Activated CD4-positive, alpha-beta T cell treated with anti-CD3 and anti-CD28 coated beads, Interleukin-2, amount 10 ng/mL, durations not matched to agents 7 days and 5 days (primary cell): ENCODE data around the gene CCDC6. TPM values are rescaled to one million over a fixed set of nuclear protein-coding genes. Genes with fewer than 3 reads are reported as not detected.
"Not testable (repeated sequence)": the region's sequence is repeated elsewhere in the genome, so short reads cannot be mapped to it uniquely, and the experiment has no call there.

Source experiments
- CTCF ChIA-PET: fragments of 350-600 bp; sonication (Branson Sonifier 250); formaldehyde crosslinking; loops from one replicate; lab custom pipeline; 2021; ENCODE audit warnings: antibody characterized with exemption; lab: Charles Lee
- POLR2A ChIA-PET: fragments of 350-600 bp; sonication (Branson Sonifier 250); formaldehyde crosslinking; loops from one replicate; lab custom pipeline; 2021; ENCODE audit warnings: antibody characterized with exemption; lab: Charles Lee
- DNase-seq: peaks from one replicate; pipeline ENCODE4 v3.0.0-alpha.2; 2020
- H3K27ac Mint-ChIP-seq: one replicate; pipeline ENCODE4 v1.8.0; 2021; ENCODE audit warnings: mild to moderate bottlenecking, moderate library complexity, mixed read lengths
- H3K27me3 Mint-ChIP-seq: one replicate; pipeline ENCODE4 v1.8.0; 2021; ENCODE audit warnings: mixed read lengths
- H3K36me3 Mint-ChIP-seq: one replicate; pipeline ENCODE4 v1.8.0; 2021; ENCODE audit warnings: low read depth, mixed read lengths
- H3K4me1 Mint-ChIP-seq: one replicate; pipeline ENCODE4 v1.8.0; 2021; ENCODE audit warnings: mixed read lengths
- H3K4me3 Mint-ChIP-seq: one replicate; pipeline ENCODE4 v1.8.0; 2021; ENCODE audit warnings: mild to moderate bottlenecking, moderate library complexity, mixed read lengths
- H3K9me3 Mint-ChIP-seq: one replicate; pipeline ENCODE4 v1.8.0; 2021; ENCODE audit warnings: mixed read lengths
- total RNA-seq, 2 experiments: library from RNA; stranded (reverse); gene quantifications; one replicate each; pipeline ENCODE4 v1.2.3, GENCODE V29; 2021

Gene CCDC6
- total RNA-seq, 2 experiments from 2014 or later = 18.9 to 21.8 TPM

- DNase-seq = no peak
- no peak within 1 kb of the TSS for H3K4me3 Mint-ChIP-seq
- H3K4me1 Mint-ChIP-seq = no peaks in the 10 kb centered on the region
- H3K27me3 Mint-ChIP-seq = peaks cover 11% of the 10 kb centered on the region
- CTCF ChIA-PET = interaction anchor here (0.6 to 0.7 kb wide), 2 partner anchors 39 to 115 kb away, joined by 3 read pairs; no protein-coding TSS in a partner anchor
- H3K36me3 Mint-ChIP-seq = no peaks in the 10 kb centered on the region
- no peaks in the 10 kb centered on the region for H3K9me3 Mint-ChIP-seq
- H3K27ac Mint-ChIP-seq = no peak within 1 kb of the TSS
- POLR2A ChIA-PET = interaction anchor here (0.6 kb wide), 1 partner anchor 16 kb away, joined by 3 read pairs; no protein-coding TSS in a partner anchor
These were observed 153.1 kb downstream of the CCDC6 start, which contains the start of gene MRLN for GRCh38 chr10:59753267-59753666. Gene MRLN (minus strand): TSS chr10:59753455.

GRCh38 chr10:59752278-59752940 is 153.9 kb downstream of the CCDC6 start:
- no peaks in the 10 kb centered on the region for H3K9me3 Mint-ChIP-seq
- H3K36me3 Mint-ChIP-seq = no peaks in the 10 kb centered on the region
- ChIA-PET POLR2A (no interaction called here), CTCF (no interaction called here)
- peaks cover 11% of the 10 kb centered on the region for H3K27me3 Mint-ChIP-seq
- no peaks in the 10 kb centered on the region for H3K4me1 Mint-ChIP-seq
- DNase-seq = no peak
- no peak overlapping the region for H3K27ac Mint-ChIP-seq
- H3K4me3 Mint-ChIP-seq = no peak overlapping the region

- POLR2A ChIA-PET = no interaction called here
- no peak for DNase-seq
- Mint-ChIP-seq H3K9me3 (no peaks in the 10 kb centered on the region), H3K4me1 (no peaks in the 10 kb centered on the region), H3K27ac (no peak overlapping the region), H3K4me3 (no peak overlapping the region), H3K27me3 (peaks cover 8% of the 10 kb centered on the region), H3K36me3 (no peaks in the 10 kb centered on the region)
- CTCF ChIA-PET = no interaction called here
These were observed 156.0 kb downstream of the CCDC6 start for GRCh38 chr10:59750155-59750945.

GRCh38 chr10:59748834-59749233 is 157.5 kb downstream of the CCDC6 start:
- DNase-seq = no peak
- CTCF ChIA-PET = no interaction called here
- Mint-ChIP-seq H3K27ac (no peak overlapping the region), H3K9me3 (no peaks in the 10 kb centered on the region), H3K36me3 (no peaks in the 10 kb centered on the region), H3K27me3 (peaks cover 8% of the 10 kb centered on the region), H3K4me1 (no peaks in the 10 kb centered on the region), H3K4me3 (no peak overlapping the region)
- POLR2A ChIA-PET = no interaction called here

GRCh38 chr10:59745163-59745650 is 161.1 kb downstream of the CCDC6 start:
- H3K9me3 Mint-ChIP-seq = no peaks in the 10 kb centered on the region
- H3K4me1 Mint-ChIP-seq = no peaks in the 10 kb centered on the region
- H3K27ac Mint-ChIP-seq = no peak overlapping the region
- no peaks in the 10 kb centered on the region for H3K27me3 Mint-ChIP-seq
- H3K36me3 Mint-ChIP-seq = no peaks in the 10 kb centered on the region
- H3K4me3 Mint-ChIP-seq = no peak overlapping the region
- ChIA-PET CTCF (no interaction called here), POLR2A (no interaction called here)
- no peak for DNase-seq

- H3K4me3 Mint-ChIP-seq, H3K27ac Mint-ChIP-seq, H3K4me1 Mint-ChIP-seq, POLR2A ChIA-PET, CTCF ChIA-PET, H3K9me3 Mint-ChIP-seq, H3K27me3 Mint-ChIP-seq, DNase-seq, H3K36me3 Mint-ChIP-seq: not testable (repeated sequence)
These were observed 161.6 kb downstream of the CCDC6 start for GRCh38 chr10:59744762-59745161.

GRCh38 chr10:59744156-59744555 is 162.2 kb downstream of the CCDC6 start:
- H3K27me3 Mint-ChIP-seq, H3K4me1 Mint-ChIP-seq, CTCF ChIA-PET, H3K36me3 Mint-ChIP-seq, POLR2A ChIA-PET, H3K9me3 Mint-ChIP-seq, H3K4me3 Mint-ChIP-seq, DNase-seq, H3K27ac Mint-ChIP-seq: not testable (repeated sequence)

GRCh38 chr10:59741583-59741982 is 164.8 kb downstream of the CCDC6 start:
- H3K4me1 Mint-ChIP-seq = no peaks in the 10 kb centered on the region
- no peak for DNase-seq
- POLR2A ChIA-PET = no interaction called here
- H3K4me3 Mint-ChIP-seq = no peak overlapping the region
- CTCF ChIA-PET = no interaction called here
- H3K36me3 Mint-ChIP-seq = no peaks in the 10 kb centered on the region
- H3K9me3 Mint-ChIP-seq = no peaks in the 10 kb centered on the region
- no peak overlapping the region for H3K27ac Mint-ChIP-seq
- peaks cover 11% of the 10 kb centered on the region for H3K27me3 Mint-ChIP-seq

- no peaks in the 10 kb centered on the region for H3K9me3 Mint-ChIP-seq
- no peaks in the 10 kb centered on the region for H3K36me3 Mint-ChIP-seq
- H3K27ac Mint-ChIP-seq = no peak overlapping the region
- H3K27me3 Mint-ChIP-seq = peaks cover 11% of the 10 kb centered on the region
- ChIA-PET CTCF (no interaction called here), POLR2A (no interaction called here)
- H3K4me3 Mint-ChIP-seq = no peak overlapping the region
- DNase-seq = no peak
- no peaks in the 10 kb centered on the region for H3K4me1 Mint-ChIP-seq
These were observed 165.3 kb downstream of the CCDC6 start for GRCh38 chr10:59741048-59741447.

Other genes with a start within 250 kb of the CCDC6 start
- under 1 TPM; 0.08 to 0.12 TPM for gene SLC16A9, start 196.7 kb downstream of the CCDC6 start, total RNA-seq
- not detected for gene MRLN, start 153.1 kb downstream of the CCDC6 start, total RNA-seq